ENCODE data around the gene RINL.

RINL gene

DNA sequence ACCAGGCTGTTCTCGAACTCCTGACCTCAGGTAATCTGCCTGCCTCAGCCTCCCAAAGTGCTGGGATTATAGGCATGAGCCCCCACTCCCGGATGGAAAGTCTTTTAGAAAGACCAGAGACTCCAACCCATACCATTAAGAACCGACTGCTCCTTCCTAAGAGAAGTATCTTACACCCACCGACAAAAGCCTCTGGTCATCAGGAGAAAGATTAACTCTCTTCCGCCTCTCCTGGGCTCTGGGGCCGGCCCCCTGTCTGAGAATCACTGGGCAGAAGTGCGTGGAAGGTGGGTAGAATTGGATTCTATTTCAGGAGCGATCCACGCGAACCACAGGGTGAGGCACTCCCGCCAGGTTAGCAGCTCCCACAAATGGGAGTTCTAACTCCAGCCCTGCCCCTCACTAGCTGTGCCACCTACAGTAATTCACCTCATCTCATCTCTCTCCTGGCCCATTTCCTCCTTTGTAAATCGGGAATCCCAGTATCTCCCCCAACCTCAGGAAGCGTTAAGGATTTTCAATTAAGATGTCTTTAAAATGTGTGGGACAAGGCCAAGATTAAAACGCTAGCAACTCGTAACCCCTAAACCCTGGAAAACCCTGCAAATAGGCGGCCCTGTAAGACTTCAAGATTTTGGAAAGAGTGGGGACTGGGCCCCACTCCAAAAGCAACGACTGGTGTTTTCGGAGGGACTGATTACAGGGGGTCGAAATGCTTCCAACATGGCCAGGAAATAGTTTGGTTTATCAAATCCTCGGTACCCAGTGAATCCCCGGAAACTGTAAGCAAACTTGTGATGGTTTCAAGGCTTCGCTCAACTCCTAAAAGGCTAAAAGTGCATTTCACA is 29.6 kb downstream of the RINL start:
- DNase-seq = no peak

DNA sequence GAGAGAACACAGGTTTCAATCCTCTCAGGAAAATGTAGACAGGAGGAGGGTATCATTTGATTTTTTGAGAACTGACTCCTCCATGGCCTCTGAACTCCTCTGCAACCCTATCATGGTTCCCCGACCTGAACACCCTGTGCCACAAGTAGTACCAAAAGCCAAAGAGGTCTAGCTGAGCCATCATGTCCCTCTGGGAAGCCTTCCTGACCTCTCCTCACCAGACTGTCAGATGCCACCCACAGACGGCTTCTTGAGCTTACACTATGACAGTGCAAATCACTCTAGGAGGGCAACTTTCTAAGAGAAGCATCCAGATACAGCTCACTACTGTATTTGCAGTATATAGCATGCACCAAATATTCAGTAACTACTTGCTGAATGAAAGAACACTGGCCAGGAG is 32.0 kb downstream of the RINL start:
- DNase-seq = no peak

DNA sequence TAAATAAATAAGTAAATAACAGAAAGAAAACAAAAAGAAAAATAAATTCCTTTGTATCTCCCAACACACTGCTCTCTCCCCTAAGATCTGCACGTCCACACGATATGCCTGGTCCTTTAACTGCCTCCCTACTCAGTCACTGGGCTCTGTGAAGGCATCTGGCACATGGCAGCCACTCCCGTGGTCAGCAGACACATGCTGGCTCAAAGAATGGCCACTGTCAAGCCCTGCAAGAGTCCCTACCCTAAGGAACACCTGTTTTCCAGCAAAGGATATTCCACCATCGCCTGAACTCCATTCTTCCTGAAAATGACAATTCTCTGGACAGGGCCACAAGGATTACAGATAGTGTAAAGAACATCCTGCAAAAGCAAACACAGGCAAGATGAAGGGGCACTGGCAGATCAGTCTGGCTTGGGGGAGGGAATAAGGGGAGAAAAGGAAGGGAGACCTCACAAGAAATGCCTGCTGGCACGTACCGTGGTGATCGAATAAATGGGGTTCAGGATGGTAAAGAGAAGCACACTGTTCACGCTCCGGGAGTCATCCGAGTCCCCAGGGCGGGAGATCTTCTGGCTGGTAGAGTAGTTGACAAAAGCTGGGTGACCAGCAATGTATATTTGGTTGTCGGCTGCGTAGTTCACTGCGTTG is 32.6 kb downstream of the RINL start:
- DNase-seq = no peak

DNA sequence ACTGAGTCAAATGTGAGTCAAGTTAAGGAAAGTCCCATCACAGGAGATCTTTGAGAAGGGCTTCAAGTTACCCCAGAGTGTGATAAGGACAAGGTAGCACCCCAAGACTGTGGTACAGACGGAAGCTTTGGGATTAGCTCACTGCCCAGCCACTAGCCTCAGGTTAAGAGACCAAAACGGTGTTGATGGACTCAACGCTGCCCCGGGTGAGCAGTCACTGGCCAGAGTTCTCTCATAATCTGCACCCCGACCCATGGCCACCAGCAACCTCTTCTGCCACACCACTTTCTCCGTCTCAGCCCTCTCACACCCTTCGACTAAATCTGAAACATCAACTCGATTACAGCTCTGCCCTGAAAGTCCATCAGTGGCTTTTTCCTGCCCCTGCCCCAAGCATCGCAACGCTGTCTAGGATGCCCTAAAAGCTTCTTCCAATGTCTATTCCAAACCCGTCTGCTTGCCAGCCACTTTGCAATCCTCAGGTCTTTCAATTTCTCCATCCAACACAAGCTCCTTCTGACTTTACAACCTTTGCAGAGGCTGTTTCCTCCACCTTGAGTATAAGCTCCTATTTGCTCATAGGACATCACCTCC is 33.9 kb downstream of the RINL start:
- no peak for DNase-seq

DNA sequence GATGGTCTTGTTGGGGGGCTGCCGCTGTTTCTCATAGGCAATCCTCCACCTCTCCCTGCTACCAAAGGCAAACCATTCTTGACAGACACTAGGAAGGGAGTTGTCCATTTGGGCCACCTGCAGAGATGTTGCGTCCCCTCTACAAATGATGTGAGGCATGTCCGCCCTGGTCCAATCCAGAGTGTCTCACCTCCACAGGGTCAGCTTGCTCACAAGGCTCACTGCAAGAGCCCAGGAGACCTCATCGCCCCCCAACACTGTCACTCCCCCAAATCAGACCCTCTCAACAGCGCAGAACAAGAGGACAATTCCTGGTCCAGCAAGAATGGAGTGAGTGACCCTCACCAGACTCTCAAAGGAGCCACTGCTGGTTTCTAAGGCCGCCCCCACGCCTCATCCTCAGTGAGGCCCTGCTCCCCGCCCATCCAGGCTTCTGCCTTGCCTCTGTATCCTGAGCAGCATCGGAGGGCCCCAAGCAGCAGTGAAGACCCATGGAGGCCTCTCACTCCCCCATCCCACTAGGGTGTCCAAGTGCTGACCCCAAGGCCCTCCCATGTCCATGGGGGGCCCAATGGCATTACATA is 34.8 kb downstream of the RINL start:
- no peak for DNase-seq

DNA sequence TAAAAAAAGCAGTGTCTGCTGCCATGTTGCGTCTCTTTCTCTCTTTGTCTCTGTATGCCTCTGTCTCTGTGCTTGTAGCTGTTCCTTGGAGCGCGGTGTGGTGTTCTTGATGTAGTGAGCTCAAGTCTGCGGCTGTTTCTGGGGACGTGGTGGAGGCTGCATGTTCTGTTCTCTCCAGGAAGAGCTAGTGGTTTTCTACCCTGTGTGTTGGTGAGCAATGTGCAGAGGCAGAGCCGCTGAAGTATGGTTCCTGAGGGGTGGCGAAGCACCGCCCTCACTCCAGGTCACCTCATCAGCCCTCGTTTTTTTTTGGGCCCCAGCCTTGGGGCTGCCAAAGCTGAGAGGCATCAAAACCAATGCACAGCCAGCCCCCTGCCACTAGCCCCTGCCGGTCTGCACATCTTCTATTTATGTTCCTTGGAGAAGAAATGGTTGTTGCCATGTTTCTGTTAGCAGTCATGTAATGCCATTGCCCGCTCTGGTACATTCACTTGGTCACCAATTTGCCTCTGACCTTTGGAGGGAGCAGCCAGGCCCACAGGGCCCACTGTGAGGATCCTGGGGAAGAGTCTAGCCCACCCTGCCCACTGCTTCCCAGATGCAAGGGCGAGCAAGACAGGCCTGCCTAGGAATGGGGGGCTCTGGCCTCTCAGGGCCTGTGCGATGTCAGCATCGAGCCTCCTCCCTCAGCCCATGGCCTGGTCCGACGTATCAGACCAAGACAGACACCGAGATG is 35.5 kb downstream of the RINL start:
- no peak for DNase-seq

DNA sequence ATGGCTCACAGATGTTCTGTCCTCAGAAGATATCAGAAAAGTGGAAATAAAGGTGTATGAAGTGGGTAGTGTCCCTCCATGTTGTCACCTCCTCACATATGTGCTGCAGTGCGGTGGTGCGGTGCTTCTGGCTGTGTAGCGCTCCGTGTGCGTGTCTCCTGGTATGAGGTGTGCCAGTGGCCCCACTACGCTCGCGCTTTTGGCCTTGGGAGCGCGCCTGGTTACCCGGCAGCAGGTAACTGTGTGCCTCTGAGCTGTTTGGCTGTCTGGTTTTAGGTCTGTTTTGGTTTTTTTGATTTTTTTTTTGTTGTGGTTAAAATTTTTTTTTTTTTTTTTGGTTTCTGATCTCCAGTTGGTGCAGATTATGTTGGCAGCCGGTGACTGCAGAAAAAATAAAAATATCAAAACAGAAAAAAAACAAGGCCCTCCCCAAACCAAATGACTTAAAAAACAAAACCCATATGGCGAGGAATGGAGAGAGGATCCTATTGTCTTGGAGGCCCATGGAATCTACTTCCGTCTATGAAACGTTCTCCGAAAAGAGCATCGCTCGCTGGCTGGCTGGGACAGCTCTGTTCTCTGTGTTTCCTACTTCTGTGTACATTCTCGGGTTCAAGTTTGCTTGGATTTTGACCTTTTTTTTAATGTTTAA is 36.2 kb downstream of the RINL start:
- no peak for DNase-seq

DNA sequence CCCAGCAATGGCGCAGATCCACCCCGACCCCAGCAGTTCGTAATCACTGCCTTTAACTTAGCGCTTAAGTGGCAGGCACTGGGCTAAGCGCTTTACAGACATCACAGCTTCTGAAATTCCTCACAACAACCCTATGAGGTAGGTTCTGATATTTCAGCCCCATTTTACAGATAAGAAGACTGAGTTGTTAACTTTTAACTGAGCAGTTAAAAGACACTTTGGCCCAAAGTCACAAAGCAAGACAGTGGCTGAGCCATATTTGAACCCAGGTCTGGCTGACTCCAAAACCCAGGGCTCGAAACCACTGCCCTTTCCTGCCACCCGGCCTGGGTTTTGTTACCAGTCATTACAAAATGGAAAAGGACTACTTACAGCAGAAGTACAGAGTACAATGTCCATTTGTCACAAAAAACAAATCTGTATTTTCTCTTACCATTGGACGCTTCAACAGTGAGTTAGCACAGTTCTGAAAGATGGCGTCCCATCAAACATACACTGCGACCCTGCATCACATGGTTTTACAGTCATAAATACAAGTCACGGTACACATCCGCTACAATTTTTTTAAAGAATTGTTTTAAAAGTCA is 36.8 kb downstream of the RINL start:
- DNase-seq = no peak

DNA sequence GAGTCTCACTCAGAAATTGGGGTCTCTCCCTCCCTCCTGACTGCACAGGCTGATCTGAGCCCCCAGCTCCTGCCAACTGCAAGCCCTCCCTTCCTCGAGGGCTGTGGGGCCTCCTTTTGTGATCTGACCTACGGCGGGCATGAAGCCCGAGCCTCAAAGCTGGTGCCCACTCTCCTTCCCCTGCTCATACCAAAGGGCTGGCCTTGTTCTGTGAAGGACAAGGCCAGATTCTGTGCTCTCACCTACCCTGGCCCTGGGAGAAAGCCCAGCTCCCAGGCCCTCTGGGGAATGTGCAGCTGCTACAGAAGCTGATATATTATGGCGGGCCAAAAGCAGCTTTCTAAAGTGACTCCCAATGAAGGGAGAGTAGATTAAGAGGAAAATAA is 37.5 kb downstream of the RINL start:
- no peak for DNase-seq

DNA sequence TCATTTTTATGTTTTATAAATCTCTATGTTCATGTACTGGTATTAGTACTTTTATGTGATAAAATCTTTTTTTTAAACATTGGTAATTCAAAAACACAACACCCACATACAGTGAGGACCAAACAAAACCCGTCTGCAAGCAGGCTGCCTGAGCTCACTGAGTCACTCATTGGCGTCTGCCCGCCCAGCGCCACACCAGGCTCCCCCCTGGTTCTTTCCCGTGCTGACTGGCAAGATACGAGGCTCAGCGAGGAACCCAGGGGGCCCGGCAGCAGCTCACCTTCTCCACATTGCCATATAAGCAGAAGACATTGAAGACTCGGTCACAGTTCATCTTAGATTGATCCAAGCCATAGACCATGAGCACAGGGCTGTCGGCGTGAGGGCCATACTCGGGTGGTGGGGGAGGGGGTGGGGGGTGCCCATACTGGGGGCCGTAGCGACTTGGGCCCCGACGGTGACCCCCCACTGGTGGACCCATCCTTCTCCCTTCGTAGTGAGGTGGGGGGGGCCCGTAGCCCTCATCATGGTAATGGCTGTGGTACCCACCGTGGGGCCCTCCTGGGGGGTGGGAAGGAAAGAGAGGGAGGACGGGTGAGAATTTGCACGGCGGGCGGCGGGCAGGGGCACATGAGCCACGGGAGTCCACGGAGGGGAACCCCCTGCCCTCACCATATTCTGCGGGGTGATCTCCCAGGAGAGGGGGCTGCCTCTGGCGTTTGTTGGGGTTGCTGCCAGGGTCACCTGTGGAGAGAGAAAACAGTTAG is 38.1 kb downstream of the RINL start:
- DNase-seq = no peak

DNA sequence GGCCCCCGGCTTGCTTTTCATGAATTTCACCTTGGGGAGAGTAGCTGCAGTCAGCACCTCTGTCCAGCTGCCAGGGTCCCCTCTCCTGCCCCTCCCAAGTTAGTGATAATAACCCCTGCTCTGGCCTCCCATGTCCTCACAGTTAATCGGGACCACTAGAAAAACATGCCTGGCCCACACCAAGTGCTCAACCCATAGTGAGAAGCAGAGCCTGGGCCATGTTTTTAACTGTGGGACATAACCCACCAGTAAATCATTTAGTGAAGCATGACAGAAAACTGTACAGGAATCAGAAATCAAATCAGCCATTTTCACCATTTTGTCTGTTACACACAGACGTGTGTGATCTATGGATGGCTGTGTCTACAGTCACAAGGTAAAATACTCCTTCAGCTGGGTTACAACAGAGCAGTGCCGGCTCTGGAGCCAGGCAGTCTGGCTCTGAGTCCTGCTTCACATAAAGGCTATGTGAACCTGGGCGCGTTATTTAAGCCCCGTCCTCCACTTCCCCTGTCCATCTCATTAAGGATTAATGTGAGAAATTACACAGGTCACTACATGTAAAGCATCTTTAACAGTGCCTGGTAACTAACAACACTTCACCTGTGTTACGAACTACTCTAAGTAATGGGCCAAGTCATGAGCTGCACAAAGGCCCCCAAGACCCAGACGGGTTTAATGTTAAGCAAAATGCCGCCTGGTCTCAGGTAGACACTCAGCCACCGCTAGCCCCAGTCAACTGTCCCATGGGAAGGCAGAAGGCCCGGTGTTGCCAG is 38.9 kb downstream of the RINL start:
- DNase-seq = no peak

DNA sequence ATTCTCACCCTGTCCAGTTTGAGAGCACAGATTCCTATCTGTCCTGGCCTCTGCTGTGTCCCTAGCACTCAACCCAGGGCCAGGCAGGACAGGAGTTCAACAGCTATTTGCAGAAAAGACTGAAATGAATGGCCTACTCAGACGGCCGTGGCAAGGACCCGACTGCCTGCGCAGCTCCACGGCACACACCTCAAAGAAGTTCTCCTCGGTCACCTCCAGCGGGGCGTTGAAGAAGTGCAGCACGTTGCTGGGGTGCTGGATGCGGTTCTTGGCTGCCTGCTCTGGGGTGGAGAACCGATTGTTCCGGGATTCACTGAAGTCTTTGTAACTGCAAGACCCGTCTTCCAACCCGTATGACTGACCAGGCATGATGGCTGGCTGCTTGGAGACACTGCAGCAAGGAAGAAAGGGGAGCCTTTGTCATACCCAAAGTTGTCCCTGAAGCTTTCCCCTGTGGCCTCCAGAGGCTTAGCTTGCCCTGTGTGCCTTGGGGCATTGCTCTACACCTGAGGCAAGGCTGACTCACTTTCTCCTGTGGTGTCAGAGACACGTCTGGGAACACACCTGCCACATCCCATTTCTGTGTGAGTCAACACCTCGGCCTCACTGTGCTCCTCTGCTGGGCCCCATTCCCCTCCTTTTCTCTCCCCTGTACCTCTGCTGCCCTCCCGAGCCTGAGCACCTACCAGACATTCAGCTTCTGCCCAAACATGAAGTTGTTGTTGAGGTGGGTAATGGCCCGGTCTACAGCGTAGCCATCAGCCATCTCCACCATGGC is 39.7 kb downstream of the RINL start:
- DNase-seq = no peak

DNA sequence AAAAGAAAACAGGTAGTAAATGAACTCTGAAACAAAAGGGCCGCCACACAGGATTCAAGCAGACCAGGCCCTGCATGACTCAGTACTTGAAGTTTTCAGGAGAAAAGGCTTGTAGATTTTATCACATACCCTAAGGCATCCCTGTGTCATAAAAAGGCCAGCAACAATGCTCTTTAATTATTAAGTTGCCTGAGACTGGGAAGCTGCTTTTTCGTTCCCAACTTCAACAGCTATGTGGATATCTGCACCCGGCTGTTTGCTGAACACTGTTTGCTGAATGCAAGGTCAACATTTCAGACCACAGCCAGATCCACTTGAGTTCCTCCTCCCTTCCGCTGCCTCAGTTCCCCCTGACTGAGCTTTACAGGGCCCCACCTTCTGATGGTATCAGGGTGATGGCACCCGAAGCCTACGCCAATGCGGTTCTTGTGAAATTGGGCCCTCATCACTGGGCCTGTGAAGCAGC is 40.4 kb downstream of the RINL start:
- DNase-seq = no peak

DNA sequence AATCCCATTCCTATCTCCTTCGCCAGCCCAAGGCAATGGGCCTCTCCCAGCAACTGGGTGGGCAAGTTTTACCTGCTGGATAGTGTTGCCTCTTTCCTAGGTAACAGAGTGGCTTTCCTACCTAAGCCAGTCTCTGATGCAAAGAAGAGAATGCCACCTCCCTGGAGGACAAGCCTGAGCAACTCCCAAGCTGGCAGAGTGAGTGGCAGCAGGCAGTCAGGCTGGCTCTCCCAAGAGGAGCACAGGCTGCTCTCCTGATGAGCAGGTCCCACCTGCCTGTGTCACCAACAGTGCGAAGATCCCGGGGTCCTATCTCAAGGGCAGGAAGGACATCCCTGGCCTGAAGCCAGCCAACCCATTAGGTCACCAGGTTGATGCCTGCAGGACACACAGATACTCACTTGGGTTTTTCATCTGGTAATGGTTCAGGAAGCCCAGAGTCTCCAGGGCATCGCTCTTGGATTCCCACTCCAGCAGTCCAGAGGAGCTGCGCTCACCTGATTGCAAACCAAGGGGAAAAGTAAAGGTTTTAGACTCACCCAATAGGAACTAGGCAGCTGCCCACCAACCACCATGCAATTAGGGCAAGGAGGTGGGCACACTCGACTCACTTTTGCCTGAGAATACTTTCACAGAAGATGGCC is 41.0 kb downstream of the RINL start:
- no peak for DNase-seq

DNA sequence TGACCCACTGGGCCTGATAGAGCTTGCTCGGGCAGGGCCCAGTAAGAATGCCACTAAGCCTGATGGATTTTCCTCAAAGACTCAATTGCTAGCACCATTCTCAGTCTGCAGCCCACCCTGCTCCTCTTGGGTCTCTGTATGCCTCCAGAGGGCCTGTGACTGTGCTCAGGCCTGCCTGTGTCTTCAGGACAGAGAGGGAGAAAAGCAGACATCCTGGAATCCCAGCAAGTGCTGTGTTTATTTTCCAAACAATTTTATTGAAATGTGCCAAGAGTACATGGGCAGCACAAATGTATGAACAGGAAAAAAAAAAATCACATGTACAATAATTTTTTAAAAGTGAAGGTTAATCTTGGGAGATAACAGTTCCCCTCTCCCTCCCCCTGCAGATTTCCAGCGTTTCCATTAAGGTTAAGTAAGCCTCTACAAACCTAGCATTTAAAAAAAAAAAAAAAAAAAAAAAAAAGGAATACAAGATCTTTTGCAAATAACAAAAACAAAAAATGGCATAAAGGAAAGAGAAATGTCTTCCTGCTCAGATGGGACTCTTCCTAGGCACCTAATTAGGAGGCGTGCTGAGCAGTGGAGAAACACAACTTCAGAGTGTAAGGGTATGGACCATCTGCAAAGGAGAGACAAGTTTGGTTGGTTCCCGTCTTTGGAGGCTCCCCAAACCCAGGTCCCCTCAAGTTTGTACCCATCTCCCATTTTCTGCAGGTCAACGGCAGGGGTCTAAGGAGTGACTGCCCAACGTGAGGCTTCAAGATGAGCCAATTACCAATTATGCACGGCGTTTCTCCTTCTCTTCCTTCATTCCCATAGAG is 41.7 kb downstream of the RINL start:
- no peak for DNase-seq

DNA sequence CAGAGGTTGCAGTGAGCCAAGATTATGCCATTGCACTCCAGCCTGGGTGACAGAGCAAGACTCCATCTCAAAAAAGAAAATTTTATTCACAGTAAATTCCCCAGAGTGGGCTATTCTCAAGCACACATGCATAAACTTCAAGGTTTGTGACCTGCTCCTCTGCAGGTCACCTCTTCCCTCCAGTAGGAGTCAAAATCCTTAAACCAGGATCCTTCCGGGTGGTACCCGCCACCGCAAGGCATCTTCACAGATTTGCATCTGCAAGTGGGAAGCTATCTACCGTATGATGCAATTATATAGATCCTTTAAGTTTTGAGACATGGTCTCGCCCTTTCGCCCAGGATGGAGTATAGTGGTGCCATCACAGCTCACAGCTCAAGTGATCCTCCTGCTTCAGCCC is 43.5 kb downstream of the RINL start:
- DNase-seq = no peak

DNA sequence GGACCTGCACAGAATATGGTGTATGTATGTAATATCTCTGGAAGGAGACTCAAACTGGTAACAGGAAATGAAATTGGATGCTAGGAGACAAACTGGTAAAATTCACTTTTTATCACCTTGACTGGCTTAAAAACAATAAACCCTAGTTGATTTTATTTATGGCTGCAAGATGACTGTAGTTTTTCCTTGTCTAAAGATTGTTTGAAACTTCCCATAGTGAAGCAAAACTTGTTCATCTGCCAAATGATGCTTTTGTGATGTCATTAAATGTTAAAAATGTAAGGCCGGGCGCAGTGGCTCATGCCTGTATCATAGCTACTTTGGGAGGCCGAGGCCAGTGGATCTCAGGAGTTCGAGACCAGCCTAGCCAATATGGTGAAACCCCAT is 44.0 kb downstream of the RINL start:
- no peak for DNase-seq

DNA sequence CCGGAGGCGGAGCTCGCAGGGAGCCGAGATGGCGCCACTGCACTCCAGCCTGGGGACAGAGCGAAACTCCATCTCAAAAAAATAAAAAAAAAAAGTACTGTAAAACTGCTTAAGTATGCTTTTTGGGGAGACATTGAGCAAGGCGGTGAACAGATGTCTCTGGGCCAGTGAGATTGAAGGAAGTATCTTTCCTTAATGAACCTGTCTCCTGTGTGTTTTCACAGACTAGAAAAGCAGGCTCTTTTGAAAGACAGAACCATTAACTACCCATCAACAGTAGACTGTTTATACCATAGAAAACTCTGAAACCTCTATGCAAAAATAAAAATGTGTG is 45.0 kb downstream of the RINL start:
- no peak for DNase-seq
